Umbilical cord (tissue), 2 donors: ENCODE measurements around the gene ZNF165. TPM values are rescaled to one million over a fixed set of nuclear protein-coding genes. Genes with fewer than 3 reads are reported as not detected.
"Not testable (repeated sequence)": the region's sequence is repeated elsewhere in the genome, so short reads cannot be mapped to it uniquely, and the experiment has no call there.

ENCODE experiments used
- DNase-seq: peaks from one replicate; pipeline ENCODE4 v3.0.0-alpha.2; 2015; ENCODE audit warnings: low spot score
- total RNA-seq: library from RNA; depleted of rRNA; stranded (reverse); fragments of >200 nt; gene quantifications from one replicate; pipeline ENCODE4 v1.2.3, GENCODE V29; 2014; ENCODE audit warnings: low replicate concordance; ENCODE audit not compliant: insufficient read depth

ZNF165 gene
- total RNA-seq, 1 donor from 2014 or later = 0.96 TPM

DNA sequence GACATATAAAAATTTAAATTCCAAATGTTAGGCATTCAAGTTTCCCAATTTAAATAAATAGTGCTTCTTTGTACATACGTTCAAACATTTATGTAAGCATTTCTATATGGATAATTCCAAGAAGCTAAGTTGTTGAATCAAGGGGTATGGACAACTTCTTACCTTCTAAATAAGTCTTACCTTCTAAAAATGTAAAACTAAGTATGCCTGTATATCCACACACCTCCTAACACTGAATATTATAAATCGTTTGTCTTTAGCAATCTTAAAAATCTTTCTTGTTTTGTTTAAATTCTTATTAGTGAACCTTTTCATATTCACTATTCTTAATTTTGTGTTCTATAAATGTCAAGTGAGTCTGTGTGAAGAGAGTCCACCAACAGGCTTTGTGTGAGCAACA lies 41.5 kb downstream of the ZNF165 start:
- DNase-seq = no peak

DNA sequence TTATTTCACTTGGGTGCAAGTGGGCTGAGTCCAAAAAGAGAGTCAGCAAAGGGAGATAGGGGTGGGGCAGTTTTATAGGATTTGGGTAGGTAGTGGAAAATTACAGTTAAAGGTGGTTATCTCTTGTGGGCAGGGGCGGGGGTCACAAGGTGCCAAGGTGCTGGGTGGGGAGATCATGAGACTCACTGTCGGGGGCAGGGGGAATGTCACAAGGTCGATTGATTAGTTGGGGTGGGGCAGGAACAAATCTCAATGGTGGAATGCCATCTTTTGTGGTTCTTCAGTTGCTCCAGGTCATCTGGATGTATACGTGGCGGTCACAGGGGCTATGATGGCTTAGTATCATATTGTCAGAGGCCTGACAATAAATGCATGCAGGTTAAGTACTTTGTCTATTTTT lies 41.9 kb downstream of the ZNF165 start:
- not testable (repeated sequence) for DNase-seq

DNA sequence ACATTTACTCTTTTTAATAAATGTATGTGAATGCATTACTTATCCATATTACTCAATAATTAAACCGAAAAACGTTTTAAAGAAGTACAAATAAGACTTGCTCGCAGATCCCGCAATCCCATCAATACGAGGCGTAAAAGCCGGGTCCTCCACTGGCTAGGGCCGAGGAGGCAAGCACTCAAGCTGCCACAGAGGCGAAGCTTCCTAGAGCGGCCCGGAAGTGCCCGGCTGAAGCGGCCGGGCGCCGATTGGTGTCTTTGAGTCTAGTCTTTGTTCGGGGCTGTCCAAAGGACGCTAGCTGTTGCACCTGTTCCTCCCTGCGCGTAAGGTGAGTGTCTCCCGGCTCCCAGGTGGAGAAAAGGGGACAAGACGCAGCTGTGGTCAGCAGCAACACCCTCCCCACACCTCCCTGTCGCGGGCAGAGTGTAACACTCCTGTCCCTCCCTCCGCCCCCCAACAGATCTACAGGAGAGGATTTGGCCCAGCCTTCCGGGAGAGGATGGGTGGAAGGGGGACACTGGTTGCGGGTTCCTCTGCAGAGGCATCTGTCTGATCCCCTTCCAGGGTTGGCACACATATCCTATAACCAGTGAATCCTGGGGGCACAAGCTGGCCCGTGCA lies 44.1 kb downstream of the ZNF165 start, which contains the start of gene ZSCAN16:
Gene ZSCAN16 (plus strand): TSS at position 260 of the 621 bp plus-strand sequence. CDS start 835 bp downstream, outside the sequence.
- peak; percentile 78 for DNase-seq

DNA sequence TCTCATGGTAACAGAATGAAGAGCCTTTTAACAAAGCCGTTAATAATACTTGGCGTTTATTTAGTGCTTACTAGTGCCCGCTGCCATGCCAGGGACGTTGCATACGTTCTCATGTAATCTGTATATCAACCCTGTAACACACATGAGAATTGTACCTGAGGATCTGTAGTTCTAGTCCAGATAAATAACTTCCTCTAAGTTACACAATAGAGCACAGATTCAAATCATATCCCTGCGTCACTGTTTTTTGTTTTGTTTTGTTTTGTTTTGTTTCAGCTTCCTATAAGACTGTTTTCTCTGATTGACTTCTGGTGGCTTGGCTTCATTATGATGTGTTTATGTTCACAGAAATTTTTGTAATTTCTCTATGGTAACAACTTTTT lies 44.6 kb downstream of the ZNF165 start:
- DNase-seq = no peak

DNA sequence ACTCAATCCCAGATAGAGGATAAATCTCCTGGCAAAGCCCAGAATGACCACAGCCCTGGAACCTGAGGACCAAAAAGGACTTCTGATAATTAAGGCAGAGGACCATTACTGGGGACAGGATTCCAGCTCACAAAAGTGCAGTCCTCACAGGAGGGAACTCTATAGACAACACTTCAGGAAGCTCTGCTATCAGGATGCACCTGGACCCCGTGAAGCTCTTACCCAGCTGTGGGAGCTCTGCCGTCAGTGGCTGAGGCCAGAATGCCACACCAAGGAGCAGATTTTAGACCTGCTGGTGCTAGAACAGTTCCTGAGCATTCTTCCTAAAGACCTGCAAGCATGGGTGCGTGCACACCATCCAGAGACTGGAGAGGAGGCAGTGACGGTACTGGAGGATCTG lies 45.0 kb downstream of the ZNF165 start:
- no peak for DNase-seq

DNA sequence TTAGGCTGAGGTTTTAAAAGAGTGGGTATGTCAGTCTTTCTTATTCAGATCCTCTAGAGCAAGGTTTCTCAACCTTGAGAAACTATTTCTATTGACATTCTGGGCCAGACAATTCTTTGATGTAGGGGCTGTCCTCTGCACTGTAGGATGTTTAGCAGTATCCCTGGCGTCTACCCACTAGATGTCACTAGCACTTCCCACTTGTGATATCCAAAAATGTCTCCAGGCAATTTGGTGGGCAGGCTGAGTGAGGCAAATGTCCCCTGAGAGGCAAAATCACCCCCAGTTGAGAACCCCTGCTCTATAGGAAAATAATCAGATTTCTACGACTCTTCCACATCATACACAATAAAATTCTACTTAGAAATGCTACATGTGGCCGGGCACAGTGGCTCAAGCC lies 53.6 kb downstream of the ZNF165 start:
- peak; percentile 19 for DNase-seq

DNA sequence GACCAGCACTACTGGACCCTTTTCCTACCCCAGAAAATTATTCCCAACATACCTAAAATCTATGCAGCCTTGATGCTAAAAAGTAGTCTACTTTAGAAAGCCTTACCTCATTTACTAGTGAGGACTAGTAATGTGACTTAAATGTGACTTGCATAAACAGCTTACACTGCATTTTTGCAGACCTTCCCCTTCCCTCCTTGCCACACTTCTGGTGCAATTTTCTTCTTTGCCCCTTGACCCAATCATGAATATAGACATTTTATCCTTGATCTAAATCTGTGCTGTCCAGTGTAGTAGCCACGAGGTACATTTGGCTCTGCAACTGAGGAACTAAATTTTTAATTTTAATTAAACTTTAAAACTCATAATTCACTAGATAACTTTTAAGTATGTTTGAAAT lies 54.3 kb downstream of the ZNF165 start:
- DNase-seq = no peak

DNA sequence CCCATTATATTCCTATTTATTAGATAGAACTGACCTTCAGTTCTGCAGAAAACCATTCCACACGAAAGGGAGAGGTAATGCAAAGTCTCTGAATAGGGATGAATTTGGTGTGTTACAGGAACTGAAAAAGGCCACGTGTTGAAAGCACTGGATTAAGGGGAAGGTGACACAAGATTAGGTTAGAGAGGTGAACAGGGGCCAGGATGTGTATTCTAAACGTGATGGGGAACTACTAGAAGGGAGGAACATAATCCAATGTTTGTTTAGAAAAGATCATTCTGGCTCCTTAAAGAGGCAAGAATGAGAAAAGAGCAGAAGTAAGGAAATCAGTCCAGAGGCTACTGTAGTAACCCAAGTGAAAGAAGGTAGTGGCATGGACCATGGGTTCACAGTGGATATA lies 55.0 kb downstream of the ZNF165 start:
- no peak for DNase-seq

DNA sequence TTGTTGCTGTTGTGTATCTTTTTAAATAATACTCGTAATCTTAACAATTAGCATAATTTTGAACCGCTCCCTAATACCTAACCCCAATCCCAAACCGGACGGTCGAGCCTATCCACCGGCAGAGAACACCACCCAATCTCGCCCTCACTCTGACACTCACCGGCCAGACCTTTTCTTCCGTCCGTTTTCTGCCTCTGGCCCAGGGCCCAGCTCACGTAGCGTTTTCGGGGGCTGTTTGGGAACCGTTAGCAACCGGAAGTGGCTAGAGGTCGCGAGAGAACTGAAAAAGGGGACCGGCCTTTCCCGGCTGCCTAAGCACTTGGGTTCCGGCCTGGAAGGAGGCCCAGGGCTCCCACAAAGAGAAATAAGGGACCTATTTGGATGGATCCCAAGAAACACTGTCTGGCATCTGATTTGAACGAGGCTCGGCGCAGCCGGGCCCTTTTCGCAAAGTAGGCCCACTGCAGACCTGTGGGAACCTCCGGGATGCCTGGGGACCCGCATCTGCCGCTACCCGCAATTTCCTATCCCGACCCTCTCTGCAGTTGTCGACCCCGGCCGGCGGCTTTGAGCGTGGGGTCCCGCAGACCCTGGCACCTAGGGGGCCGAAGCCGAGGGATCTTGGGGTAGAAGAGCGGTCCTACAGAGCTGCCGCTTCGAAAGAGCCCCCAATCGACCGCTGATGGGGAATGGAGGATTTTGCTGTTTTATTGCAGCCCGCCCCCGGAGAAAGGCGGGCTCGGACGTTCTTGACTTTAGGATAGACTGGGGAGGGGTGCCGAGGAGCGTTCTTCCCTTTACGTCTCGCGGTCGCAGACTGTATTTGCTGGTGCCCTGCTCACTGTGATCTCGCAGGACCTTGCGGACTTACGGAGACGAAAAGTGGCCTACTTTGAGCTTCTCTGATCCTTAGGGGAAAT lies 56.5 kb downstream of the ZNF165 start:
- peak; percentile 96 for DNase-seq

DNA sequence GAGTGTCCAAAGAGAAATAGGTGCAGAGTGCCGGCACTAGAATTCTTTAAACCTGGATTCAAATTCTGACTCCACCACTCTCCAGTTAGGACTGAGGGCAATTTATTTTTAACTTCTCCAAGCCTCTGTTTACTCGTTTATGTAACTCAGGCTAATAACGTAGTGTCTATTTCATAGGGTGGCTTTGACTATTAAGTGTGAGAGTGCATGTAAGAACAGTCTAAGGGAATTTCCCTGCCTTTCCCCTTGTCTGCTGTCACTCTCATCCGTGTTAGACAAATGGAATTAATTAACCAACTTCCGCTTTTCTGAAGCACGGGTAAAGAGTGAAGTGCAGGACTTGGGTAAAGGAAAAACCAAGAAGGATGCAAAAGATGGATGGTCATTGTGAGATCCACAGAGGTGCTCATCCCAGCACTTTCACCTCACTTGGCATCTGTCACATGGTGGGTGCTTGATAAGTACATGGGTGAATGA lies 57.2 kb downstream of the ZNF165 start:
- no peak for DNase-seq

Other genes starting within 250 kb of the ZNF165 start
- gene OR2B2, start 168.2 kb upstream of the ZNF165 start, total RNA-seq = not detected
- not detected for gene OR2B6, start 123.3 kb upstream of the ZNF165 start, total RNA-seq
- gene ZSCAN16, start 44.0 kb downstream of the ZNF165 start, total RNA-seq = 2.4 TPM
- 19.5 TPM for gene ZKSCAN8, start 61.3 kb downstream of the ZNF165 start, total RNA-seq
- 23.4 TPM for gene ZSCAN9, start 144.7 kb downstream of the ZNF165 start, total RNA-seq
- 19.0 TPM for gene ZKSCAN4, start 171.7 kb downstream of the ZNF165 start, total RNA-seq
- gene NKAPL, start 178.7 kb downstream of the ZNF165 start, total RNA-seq = 1.9 TPM
- 17.3 TPM for gene ZSCAN26, start 186.6 kb downstream of the ZNF165 start, total RNA-seq
- gene PGBD1, start 201.0 kb downstream of the ZNF165 start, total RNA-seq = 9.9 TPM